WERI-Rb-1 (cell line): Measurements from ENCODE around the gene CLINT1.
"Not testable (repeated sequence)": the region's sequence is repeated elsewhere in the genome, so short reads cannot be mapped to it uniquely, and the experiment has no call there.

ENCODE experiments used
- DNase-seq: peaks from one replicate; pipeline ENCODE4 v3.0.0-alpha.2; 2020
- H3K27ac ChIP-seq: fragments of 250-450 bp; sonication (Bioruptor Pico); 2 replicates; pipeline ENCODE4 v1.5.1; 2020; ENCODE audit warnings: mild to moderate bottlenecking, moderate library complexity
- H3K27me3 ChIP-seq: fragments of 250-450 bp; sonication (Bioruptor Pico); 2 replicates; pipeline ENCODE4 v1.5.1; 2021; ENCODE audit warnings: mild to moderate bottlenecking, low read depth, moderate library complexity; ENCODE audit not compliant: insufficient read depth, severe bottlenecking
- H3K36me3 ChIP-seq: fragments of 250-450 bp; sonication (Bioruptor Pico); 2 replicates; pipeline ENCODE4 v1.5.1; 2020; ENCODE audit warnings: mild to moderate bottlenecking, moderate library complexity
- H3K4me3 ChIP-seq: 2 replicates; pipeline ENCODE4 v1.5.1; 2011; ENCODE audit warnings: low read depth, mild to moderate bottlenecking, control low read depth, low read length
- H3K9me3 ChIP-seq: fragments of 250-450 bp; sonication (Bioruptor Pico); 2 replicates; pipeline ENCODE4 v1.5.1; 2021; ENCODE audit warnings: mild to moderate bottlenecking, moderate library complexity; ENCODE audit not compliant: severe bottlenecking
- CTCF ChIP-seq: IDR thresholded peaks from 2 replicates; pipeline ENCODE4 v1.5.1; 2011; ENCODE audit warnings: low read depth, mild to moderate bottlenecking, control low read depth, inconsistent platforms, low read length

CLINT1 gene

GRCh38 chr5:157860898-157861890 lies 2.2 kb upstream of the CLINT1 start:
- no peak for DNase-seq
- Histone ChIP-seq H3K27ac (no peak overlapping the region), H3K36me3 (peaks cover 5% of the 10 kb centered on the region), H3K27me3 (no peaks in the 10 kb centered on the region), H3K4me3 (no peak overlapping the region), H3K9me3 (no peaks in the 10 kb centered on the region)
- TF ChIP-seq CTCF, result no peak

- H3K9me3 ChIP-seq, result no peaks in the 10 kb centered on the region
- H3K4me3 ChIP-seq, result peak overlapping the region; percentile 87
- no peak for DNase-seq
- no peak for TF ChIP-seq CTCF
- H3K27me3 ChIP-seq, result no peaks in the 10 kb centered on the region
- H3K27ac ChIP-seq, result peak overlapping the region; percentile 84; the same call in 1 of the 2 replicates
- H3K36me3 ChIP-seq, result peaks cover 5% of the 10 kb centered on the region
These were observed 256 bp upstream of the CLINT1 start for GRCh38 chr5:157859227-157859575.

- Histone ChIP-seq H3K27me3 (no peaks in the 10 kb centered on the region), H3K27ac (peak overlapping the region; percentile 84), H3K9me3 (no peaks in the 10 kb centered on the region), H3K4me3 (peak overlapping the region; percentile 87), H3K36me3 (peaks cover 5% of the 10 kb centered on the region)
- no peak for TF ChIP-seq CTCF
- DNase-seq, result no peak
These were observed 974 bp downstream of the CLINT1 start for GRCh38 chr5:157857816-157858526.

- no peak overlapping the region for H3K4me3 ChIP-seq
- no peaks in the 10 kb centered on the region for H3K27me3 ChIP-seq
- peak; percentile 57 for TF ChIP-seq CTCF
- peak; percentile 54 for DNase-seq
- no peaks in the 10 kb centered on the region for H3K9me3 ChIP-seq
- no peak overlapping the region for H3K27ac ChIP-seq
- H3K36me3 ChIP-seq, result peaks cover 8% of the 10 kb centered on the region
These were observed 3.4 kb downstream of the CLINT1 start for GRCh38 chr5:157855404-157855994.

- not testable (repeated sequence) for H3K27me3 ChIP-seq, DNase-seq, H3K36me3 ChIP-seq, H3K9me3 ChIP-seq, H3K27ac ChIP-seq, H3K4me3 ChIP-seq
These were observed 5.6 kb downstream of the CLINT1 start for GRCh38 chr5:157853365-157853764.

GRCh38 chr5:157845914-157846598 lies 12.9 kb downstream of the CLINT1 start:
- H3K4me3 ChIP-seq, result no peak overlapping the region
- peaks cover 9% of the 10 kb centered on the region for H3K36me3 ChIP-seq
- no peak for TF ChIP-seq CTCF
- no peaks in the 10 kb centered on the region for H3K27me3 ChIP-seq
- H3K27ac ChIP-seq, result no peak overlapping the region
- no peak for DNase-seq
- no peaks in the 10 kb centered on the region for H3K9me3 ChIP-seq
